Loucy (cell line): Measurements from ENCODE around the gene TBC1D3B.
"Not testable (repeated sequence)": the region's sequence is repeated elsewhere in the genome, so short reads cannot be mapped to it uniquely, and the experiment has no call there.

Experiments
- H2AFZ ChIP-seq: fragments of 200-600 bp; sonication (generic); 2 replicates; pipeline ENCODE4 v1.6.0; 2016; ENCODE audit warnings: antibody characterized with exemption, mild to moderate bottlenecking, low read length, moderate library complexity
- H3F3A ChIP-seq: fragments of 200-600 bp; 2 replicates; pipeline ENCODE4 v1.6.0; 2016; ENCODE audit warnings: antibody characterized with exemption, low read depth, mild to moderate bottlenecking
- H3K27me3 ChIP-seq: fragments of 200-600 bp; sonication (generic); 2 replicates; pipeline ENCODE4 v1.6.1; 2014; ENCODE audit warnings: low read length, mild to moderate bottlenecking; ENCODE audit not compliant: insufficient read depth, poor library complexity, severe bottlenecking
- H3K36me3 ChIP-seq: fragments of 200-600 bp; sonication (generic); 2 replicates; pipeline ENCODE4 v1.6.1; 2016; ENCODE audit warnings: low read length; ENCODE audit not compliant: insufficient read depth
- H3K4me1 ChIP-seq: fragments of 200-600 bp; sonication (generic); 2 replicates; pipeline ENCODE4 v1.5.1; 2014; ENCODE audit warnings: low read length, mild to moderate bottlenecking; ENCODE audit not compliant: insufficient read depth, poor library complexity, severe bottlenecking
- H3K4me2 ChIP-seq: fragments of 200-600 bp; sonication (generic); 2 replicates; pipeline ENCODE4 v1.6.0; 2014; ENCODE audit warnings: antibody characterized with exemption, low read length, low read depth, mild to moderate bottlenecking; ENCODE audit not compliant: poor library complexity, severe bottlenecking
- H3K4me3 ChIP-seq: fragments of 200-600 bp; sonication (generic); 2 replicates; pipeline ENCODE4 v1.5.1; 2014; ENCODE audit warnings: low read length, mild to moderate bottlenecking, mixed read lengths; ENCODE audit not compliant: poor library complexity, severe bottlenecking
- H3K79me2 ChIP-seq: fragments of 200-600 bp; sonication (generic); 2 replicates; pipeline ENCODE4 v1.6.1; 2014; ENCODE audit warnings: low read length; ENCODE audit not compliant: insufficient read depth
- H3K9ac ChIP-seq: fragments of 200-600 bp; sonication (generic); 2 replicates; pipeline ENCODE4 v1.6.0; 2014; ENCODE audit warnings: mild to moderate bottlenecking, low read depth, low read length, moderate library complexity; ENCODE audit not compliant: poor library complexity, severe bottlenecking
- H3K9me2 ChIP-seq: fragments of 200-600 bp; sonication (generic); replicated peaks from 2 replicates; pipeline ENCODE4 v1.6.1; 2016; ENCODE audit warnings: low read depth, low read length, mixed read lengths
- H3K9me3 ChIP-seq: fragments of 200-600 bp; sonication (generic); 2 replicates; pipeline ENCODE4 v1.6.1; 2014; ENCODE audit warnings: mild to moderate bottlenecking, antibody characterized with exemption, low read length, low read depth; ENCODE audit not compliant: insufficient read depth
- H4K20me1 ChIP-seq: fragments of 200-600 bp; sonication (generic); 2 replicates; pipeline ENCODE4 v1.6.0; 2014; ENCODE audit warnings: antibody characterized with exemption, low read length, mild to moderate bottlenecking; ENCODE audit not compliant: insufficient read depth, poor library complexity, severe bottlenecking

TBC1D3B gene

GRCh38 chr17:36176536-36176935 lies at the start of gene TBC1D3B:
Gene TBC1D3B (minus strand): TSS chr17:36176636. CDS start chr17:36175050, 1,586 bp downstream.
- not testable (repeated sequence) for H3K9ac ChIP-seq, H3K9me2 ChIP-seq, H3K9me3 ChIP-seq, H3K4me1 ChIP-seq, H3K79me2 ChIP-seq, H3F3A ChIP-seq, H3K4me2 ChIP-seq, H3K4me3 ChIP-seq, H4K20me1 ChIP-seq, H2AFZ ChIP-seq, H3K27me3 ChIP-seq, H3K36me3 ChIP-seq

- H2AFZ ChIP-seq, H3K36me3 ChIP-seq, H3K4me3 ChIP-seq, H3K79me2 ChIP-seq, H4K20me1 ChIP-seq, H3K9ac ChIP-seq, H3K27me3 ChIP-seq, H3K9me3 ChIP-seq, H3K4me1 ChIP-seq, H3K9me2 ChIP-seq, H3K4me2 ChIP-seq, H3F3A ChIP-seq: not testable (repeated sequence)
Measured at GRCh38 chr17:36222967-36223366, 46.5 kb upstream of the TBC1D3B start.

DNA sequence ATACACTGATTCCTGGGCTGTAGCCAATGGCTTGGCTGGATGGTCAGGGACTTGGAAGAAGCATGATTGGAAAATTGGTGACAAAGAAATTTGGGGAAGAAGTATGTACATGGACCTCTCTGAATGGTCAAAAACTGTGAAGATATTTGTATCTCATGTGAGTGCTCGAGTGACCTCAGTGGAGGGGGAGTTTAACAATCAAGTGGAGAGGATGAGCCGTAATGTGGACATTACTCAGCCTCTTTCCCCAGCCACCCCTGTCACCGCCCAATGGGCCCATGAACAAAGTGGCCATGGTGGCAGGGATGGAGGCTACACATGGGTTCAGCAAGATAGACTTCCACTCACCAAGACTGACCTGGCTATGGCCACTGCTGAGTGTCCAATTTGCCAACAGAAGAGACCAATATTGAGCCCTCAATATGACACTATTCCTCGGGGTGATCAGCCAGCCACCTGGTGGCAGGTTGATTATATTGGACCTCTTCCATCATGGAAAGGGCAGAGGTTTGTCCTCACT lies 45.2 kb upstream of the TBC1D3B start:
- H3K4me1 ChIP-seq, H3K79me2 ChIP-seq, H3K9me2 ChIP-seq, H4K20me1 ChIP-seq, H3K4me2 ChIP-seq, H3K9me3 ChIP-seq, H3K36me3 ChIP-seq, H3K9ac ChIP-seq, H3K4me3 ChIP-seq, H3F3A ChIP-seq, H3K27me3 ChIP-seq, H2AFZ ChIP-seq: not testable (repeated sequence)

DNA sequence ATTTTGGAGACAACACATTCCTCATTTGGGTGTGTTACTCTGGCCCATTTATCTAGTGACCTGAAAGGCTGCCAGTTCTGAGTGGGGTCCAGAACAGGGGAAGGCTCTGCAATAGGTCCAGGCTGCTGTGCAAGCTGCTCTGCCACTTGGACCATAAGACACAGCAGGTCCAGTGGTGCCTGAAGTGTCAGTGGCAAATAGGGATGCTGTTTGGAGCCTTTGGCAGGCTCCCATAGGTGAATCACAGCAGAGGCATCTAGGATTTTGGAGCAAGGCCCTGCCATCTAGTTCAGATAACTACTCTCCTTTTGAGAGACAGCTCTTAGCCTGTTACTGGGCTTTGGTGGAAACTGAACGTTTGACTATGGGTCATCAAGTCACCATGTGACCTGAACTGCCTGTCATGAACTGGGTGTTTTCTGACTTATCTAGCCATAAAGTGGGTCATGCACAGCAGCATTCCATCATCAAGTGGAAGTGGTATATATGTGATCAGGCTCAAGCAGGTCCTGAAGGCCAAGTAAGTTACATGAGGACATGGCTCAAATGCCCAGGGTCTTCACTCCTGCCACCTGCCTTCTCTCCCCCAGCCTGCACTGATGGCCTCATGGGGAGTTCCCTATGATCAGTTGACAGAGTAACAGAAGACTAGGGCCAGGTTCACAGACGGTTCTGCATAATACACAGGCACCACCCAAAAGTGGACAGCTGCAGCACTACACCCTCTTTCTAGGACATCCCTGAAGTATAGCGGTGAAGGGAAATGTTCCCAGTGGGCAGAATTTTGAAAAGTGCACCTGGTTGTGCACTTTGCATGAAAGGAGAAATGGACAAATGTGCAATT lies 44.5 kb upstream of the TBC1D3B start:
- not testable (repeated sequence) for H3K4me2 ChIP-seq, H3K9me2 ChIP-seq

DNA sequence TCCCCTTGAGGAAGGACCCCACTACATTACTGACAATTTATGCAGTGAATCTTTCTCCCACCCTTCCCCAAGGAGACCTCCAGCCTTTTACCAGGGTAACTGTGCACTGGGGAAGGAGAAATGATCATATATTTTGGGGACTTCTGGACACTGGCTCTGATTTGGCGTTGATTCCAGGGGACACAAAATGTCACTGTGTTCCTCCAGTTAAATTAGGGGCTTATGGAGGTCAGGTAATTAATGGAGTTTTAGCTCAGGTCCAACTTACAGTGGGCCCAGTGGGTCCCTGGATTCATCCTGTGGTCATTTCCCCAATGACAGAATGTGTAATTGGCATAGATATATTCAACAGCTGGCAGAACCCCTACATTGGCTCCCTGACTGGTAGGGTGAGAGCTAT lies 43.1 kb upstream of the TBC1D3B start:
- H3K4me2 ChIP-seq, H3K4me3 ChIP-seq: not testable (repeated sequence)

More for the DNA sequence above, 44.5 kb upstream of the TBC1D3B start:
- not testable (repeated sequence) for H2AFZ ChIP-seq, H3K27me3 ChIP-seq, H3K79me2 ChIP-seq, H3F3A ChIP-seq, H3K4me1 ChIP-seq, H3K9me3 ChIP-seq, H3K9ac ChIP-seq, H4K20me1 ChIP-seq, H3K36me3 ChIP-seq, H3K4me3 ChIP-seq

DNA sequence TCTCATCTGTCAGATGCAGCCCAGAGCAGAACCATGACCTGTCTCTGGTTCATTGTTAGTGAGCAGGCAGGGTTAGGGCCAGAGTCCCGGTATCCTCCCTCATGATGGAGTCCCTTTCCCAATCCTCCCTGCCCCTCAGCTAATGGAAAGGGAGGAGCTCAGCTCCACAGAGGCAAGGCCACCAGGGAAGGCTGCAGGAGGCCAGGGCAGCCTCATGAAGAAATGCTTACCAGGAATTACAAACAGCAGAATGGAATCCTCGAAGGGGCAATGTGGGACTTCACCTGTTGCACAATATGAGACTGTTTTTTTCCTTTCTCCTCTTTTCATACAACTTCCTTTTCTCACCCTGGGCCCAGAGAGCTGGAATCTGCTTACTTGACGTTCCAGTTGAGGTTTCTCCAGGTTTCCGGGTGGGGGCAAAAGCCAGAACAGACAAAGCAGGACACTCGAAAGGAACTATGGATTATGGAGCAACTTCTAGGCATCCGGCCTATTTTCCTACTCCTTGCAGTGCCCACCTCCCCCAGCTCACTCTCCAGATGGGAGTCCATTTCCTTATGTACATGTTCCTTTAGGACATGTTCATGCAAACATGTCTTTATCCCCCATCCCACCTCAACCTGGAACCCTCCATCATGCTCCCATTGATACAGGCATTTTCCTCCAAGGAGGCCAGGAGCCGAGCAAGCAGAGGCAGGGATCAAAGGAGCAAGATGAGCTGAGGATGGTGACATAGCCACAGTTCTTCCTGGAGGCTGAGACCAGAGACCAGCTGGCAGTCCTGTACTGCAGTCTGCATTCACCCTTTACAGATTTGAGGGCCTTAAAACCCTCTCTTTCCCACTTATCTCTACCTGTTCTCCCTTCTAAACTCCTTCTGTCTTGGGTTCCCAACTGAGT lies 39.2 kb upstream of the TBC1D3B start:
- H3K9ac ChIP-seq, H4K20me1 ChIP-seq, H3K4me2 ChIP-seq, H3K27me3 ChIP-seq, H3F3A ChIP-seq, H3K79me2 ChIP-seq, H3K36me3 ChIP-seq, H2AFZ ChIP-seq, H3K9me3 ChIP-seq, H3K4me1 ChIP-seq, H3K4me3 ChIP-seq, H3K9me2 ChIP-seq: not testable (repeated sequence)

More for the DNA sequence above, 43.1 kb upstream of the TBC1D3B start:
- H3K36me3 ChIP-seq, H3F3A ChIP-seq, H3K9ac ChIP-seq, H3K9me2 ChIP-seq, H3K4me1 ChIP-seq, H4K20me1 ChIP-seq, H3K79me2 ChIP-seq, H3K27me3 ChIP-seq, H3K9me3 ChIP-seq, H2AFZ ChIP-seq: not testable (repeated sequence)
